IPS-18c (cell line): Measurements from ENCODE around the gene NDST1.

Source experiments
- H3K4me3 ChIP-seq: 2 replicates; pipeline ENCODE4 v1.7.0; 2013; ENCODE audit warnings: low read depth, mild to moderate bottlenecking, low read length, moderate library complexity; ENCODE audit not compliant: insufficient read depth
- H3K9me3 ChIP-seq: one replicate; pipeline ENCODE4 v1.6.1; 2013; ENCODE audit warnings: mild to moderate bottlenecking, low read length, moderate library complexity; ENCODE audit not compliant: control insufficient read depth, insufficient read depth

NDST1 gene

DNA sequence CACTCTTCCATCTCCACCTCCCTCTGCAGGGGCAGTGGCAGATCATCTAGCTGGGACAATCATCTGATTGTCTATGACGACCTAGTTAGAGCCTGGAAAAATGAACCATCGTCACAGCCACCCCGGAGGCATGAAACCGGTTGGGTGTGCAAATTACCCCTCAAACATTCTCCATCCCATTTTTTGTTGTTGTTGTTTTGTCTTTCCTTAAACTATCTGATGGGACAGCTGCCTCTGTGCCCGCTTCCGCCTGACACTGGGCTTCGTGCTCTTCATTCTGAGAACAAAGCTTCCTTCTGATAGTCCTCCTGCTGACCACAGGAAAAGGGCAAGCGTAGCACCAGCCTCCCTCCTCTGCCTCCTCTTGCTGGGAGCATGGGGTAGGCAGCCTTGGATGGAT lies 7.0 kb upstream of the NDST1 start:
- Histone ChIP-seq H3K9me3 (no peaks in the 10 kb centered on the region), H3K4me3 (no peak overlapping the region)

DNA sequence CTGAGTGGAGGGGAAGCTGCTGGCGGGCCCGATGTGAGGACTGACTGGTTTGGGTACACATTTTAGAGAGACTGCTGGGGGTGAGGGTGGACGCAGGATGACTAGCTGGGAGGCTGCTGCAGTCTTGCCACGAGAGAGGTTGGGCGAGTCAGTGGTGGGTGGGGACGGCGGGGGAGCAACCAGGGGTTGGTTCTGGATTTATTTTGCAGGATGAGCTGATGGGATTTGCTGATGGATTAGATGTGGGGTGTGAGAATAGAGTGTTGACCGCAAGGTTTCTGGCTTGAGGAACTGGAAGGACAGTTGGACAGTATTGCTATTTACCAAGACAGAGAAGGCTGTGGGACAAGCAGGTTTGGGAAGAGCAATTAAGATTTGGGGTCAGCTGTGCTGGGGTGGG lies 5.8 kb upstream of the NDST1 start:
- H3K9me3 ChIP-seq: no peaks in the 10 kb centered on the region
- no peak overlapping the region for H3K4me3 ChIP-seq

DNA sequence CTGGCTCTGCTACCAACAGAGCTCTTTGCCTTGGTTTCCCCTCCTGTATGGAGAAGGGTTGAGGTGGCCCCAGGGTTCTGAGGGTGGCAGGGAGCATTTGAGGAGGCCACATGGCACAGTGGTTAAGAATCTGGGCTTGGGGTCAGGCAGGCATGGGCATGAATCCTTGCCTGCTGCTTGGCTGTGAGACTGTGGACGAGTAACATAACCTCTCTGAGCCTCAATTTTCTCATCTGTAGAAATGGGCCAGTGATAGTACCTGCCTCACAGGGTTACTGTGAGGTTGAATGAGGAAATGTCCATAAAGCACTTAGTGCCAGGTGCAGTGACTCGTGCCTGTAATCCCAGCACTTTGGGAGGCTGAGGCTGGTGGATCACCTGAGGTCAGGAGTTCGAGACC lies 5.1 kb upstream of the NDST1 start:
- Histone ChIP-seq H3K9me3 (no peaks in the 10 kb centered on the region), H3K4me3 (no peak overlapping the region)

DNA sequence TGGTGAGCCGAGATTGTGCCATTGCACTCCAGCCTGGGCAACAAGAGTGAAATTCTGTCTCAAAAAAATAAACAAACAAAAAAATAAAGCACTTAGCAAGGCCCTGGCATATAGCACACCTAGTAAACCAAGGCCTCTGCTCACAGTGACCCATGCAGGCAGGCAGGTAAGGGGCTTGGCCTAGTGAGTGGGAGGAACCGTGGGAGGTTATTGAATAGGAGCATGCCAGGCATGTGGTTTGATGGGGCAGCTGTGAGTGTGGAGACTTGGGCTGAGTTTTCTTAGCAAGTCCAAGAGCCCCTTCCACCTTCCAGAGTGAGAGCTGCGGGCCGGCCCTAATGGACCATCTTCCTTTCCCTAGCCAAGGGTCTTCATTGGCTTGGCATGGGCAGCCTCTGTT lies 4.5 kb upstream of the NDST1 start:
- no peak overlapping the region for H3K4me3 ChIP-seq
- H3K9me3 ChIP-seq: peaks cover 2% of the 10 kb centered on the region

DNA sequence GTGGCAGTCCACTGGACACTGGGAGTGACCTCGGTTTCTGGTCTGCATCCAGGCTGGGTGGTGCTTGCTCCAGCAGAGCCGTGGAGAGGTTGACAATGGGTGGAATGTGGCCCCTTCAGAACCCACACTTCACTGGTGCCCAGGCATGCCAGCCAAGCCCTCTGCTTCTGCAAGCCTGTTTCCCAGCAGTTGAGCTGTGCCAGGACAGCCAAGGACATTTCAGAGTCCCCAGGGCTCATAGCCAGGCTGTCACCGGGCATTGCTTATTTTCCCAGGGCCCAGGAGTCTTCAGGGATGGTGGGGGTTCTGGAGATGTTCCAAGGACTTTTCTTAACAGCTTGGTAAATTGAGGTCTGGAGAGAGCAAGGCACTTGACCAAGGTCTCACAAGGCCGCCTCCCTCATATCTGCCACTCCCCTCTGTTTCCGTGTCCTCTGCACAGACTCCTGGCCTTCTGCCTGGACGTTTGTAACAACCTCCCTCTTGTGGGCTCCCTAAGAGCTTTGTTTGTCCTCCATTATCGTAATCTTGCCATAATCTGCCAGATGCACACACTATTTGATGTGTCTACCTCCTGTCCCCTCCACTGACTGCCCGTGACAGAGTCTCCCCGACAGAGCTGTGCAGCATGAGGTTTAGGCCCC lies 3.8 kb upstream of the NDST1 start:
- Histone ChIP-seq H3K4me3 (no peak overlapping the region), H3K9me3 (peaks cover 2% of the 10 kb centered on the region)

DNA sequence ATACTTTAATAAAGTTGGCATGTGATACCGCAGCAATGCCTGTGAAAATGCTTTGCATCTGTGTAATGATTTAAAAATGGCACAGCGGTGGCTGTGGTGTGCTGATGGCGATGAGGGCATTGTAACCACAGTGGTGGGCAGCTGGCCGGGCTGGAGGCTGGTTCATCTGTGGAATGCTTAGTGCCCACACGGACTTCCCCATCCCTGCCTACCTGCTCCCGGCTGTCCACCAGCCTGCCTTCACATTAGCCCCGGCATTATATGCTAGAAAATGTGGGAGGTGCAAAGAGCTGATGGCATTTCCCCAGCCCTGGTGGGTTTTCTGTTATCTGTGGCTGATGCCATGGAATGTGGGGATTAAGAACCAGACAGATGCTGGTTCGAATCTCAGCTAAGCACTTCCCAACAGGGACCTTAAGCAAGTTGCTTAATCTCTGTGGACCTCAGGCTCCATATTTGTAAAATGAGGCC lies 2.9 kb upstream of the NDST1 start:
- H3K4me3 ChIP-seq: no peak overlapping the region
- peaks cover 2% of the 10 kb centered on the region for H3K9me3 ChIP-seq

DNA sequence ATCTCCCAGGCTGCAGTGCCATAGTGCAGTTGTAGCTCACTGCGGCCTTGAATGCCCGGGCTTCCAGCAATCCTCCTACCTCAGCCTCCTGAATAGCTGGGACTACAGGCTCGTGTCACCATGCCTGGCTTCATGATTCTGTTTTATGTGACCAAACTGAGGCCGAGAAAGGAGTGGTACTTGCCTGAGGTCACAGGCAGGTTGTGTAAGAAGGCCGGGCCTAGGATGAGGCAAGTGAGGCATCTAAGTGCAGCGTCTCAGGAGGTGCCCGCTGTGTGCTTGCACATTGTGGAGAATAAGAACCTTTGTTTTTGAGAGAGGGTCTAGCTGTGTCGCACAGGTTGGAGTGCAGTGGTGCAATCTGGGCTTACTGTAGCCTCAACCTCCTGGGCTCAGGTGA lies 2.1 kb upstream of the NDST1 start:
- H3K9me3 ChIP-seq: peaks cover 2% of the 10 kb centered on the region

DNA sequence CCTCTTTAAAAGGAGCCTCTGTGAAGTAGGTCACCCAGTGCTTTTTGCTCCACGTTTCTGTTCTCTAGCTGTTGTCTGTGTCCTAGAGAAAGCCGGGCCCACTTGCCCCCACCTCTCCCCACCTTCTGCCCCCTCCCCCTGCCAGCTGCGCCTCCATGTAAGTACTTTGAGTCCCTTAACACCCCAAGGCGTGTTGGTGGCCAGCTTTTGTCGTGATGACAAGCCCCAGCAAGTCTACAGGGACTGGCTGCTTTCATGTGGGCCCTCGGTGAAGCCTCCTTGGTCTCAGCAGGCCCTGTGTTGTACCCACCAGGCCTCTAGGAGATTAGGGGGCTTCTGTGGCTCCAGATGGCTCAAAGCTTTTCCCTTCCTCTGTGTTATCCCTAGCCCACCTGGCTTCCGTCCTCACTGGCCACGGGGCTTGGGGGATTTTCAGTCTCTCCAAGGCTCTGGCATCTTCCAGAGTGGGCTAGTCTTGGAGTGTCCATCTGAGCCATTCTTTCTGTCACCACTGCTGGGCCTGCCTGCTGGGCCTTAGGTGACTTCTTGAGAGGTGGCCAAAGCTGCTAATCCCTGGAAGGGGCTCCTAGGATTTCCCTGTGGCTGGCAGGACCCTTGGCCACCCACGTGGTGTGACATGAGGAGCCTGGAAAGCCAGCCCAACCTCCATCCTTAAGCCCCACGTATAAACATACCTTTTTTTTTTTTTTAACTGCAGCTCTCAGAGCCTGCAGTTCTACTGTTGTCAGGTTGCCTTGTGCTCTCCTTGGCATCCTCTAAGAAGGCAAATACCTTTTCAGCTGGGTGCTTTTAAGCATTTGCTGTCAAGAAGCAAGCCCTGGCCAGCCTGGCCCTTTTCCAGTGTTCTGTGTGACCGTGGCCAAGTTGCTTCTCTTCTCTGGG lies 1.1 kb upstream of the NDST1 start:
- peaks cover 2% of the 10 kb centered on the region for H3K9me3 ChIP-seq
- no peak overlapping the region for H3K4me3 ChIP-seq

More for the DNA sequence above, 2.1 kb upstream of the NDST1 start:
- no peak overlapping the region for H3K4me3 ChIP-seq

DNA sequence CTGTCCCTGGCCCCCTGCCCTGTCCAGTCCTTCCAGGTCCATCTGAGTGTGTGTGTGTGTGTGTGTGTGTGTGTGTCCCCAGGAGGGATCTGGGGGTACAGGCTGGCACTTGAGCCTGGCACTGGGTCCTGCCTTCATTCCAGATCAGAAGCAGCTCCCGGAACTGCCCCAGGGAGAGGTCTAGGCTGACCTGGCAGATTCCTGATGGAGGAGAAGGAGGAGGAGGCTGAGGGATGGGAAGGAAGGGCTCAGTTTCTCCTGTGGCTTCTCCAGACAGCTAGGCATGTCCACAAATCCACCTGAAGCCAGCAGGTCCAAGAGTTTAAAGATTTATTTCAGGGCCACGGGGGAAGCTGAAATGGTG lies 328 bp downstream of the NDST1 start:
- no peak overlapping the region for H3K4me3 ChIP-seq
- peaks cover 2% of the 10 kb centered on the region for H3K9me3 ChIP-seq

DNA sequence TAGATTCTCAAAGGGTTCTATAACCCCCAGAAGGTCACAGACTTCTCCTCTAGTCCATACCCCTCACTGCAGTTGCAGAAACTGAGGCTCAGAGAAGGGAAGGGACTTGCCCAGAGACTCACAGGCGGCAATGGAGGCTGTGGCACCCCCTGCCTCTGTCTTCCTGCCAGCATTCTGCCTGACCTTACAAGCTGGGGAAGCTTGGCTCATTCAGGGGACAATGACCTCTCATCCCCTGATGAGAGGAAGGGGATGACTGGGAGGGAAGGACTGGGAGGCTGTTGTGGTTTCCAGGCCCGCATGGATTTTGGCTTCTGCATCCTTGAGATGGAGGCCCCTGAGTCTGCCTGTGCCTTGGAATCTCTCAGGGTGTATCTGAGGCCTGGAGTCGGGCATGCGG lies 897 bp downstream of the NDST1 start:
- peaks cover 2% of the 10 kb centered on the region for H3K9me3 ChIP-seq
- no peak overlapping the region for H3K4me3 ChIP-seq

DNA sequence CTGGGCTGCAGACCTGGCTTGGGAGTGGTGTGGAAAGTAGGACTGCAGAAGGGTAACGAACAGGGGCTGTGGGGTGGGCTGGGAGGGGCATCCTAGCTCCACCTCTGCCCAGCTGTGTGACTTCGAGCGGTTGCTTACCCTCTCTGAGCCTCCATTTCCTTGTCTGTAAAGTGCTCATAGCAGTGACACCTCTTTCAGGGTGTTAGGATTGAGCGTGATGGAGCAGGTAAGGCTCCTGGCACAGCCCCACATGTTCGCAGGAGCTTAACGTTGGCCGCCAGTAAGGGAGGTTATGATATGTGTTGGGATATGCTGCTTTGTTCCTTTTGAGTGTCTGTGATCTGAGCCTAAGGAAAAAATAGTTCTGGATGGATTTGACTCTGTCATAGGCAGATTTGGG lies 2.1 kb downstream of the NDST1 start:
- H3K4me3 ChIP-seq: no peak overlapping the region
- peaks cover 2% of the 10 kb centered on the region for H3K9me3 ChIP-seq

DNA sequence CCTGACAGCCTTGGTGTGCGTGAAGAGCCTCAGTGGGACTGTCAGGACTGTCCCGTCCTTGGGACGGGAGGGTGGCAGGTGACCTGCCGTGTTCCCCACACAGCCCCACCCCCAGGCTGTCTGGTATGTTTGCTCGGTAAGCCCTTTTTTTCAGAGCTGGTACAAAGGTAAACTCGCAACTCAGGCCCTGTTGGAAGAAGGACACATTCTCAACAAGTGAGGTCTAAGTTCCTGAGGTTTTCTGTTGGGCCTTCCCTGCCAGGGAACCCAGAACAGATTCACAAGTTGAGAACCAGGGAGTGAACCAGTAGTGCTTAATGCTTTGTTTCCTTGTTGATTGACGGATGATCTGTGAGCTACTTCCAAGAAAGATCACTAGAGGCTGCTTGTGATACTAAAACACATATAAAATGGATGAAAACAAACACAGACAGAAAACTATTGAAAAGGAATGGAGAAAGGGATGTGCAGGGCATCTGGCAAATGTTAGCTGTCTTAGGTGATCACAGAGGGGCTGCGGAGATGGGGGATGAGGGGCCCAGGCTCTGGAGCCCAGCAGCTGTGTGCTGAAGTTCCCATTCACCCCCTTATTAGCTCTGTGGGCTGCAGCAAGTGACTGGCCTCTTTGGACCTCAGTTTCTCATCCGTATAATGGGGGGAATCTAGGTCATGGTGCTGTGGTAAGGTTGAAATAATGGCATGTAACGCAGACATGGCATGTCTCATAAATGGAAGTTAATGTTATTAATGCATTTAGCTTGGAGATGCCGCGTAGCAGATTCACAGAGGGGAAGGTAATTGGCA lies 2.7 kb downstream of the NDST1 start:
- H3K9me3 ChIP-seq: peaks cover 2% of the 10 kb centered on the region
- no peak overlapping the region; the same call in 1 of the 2 replicates for H3K4me3 ChIP-seq

DNA sequence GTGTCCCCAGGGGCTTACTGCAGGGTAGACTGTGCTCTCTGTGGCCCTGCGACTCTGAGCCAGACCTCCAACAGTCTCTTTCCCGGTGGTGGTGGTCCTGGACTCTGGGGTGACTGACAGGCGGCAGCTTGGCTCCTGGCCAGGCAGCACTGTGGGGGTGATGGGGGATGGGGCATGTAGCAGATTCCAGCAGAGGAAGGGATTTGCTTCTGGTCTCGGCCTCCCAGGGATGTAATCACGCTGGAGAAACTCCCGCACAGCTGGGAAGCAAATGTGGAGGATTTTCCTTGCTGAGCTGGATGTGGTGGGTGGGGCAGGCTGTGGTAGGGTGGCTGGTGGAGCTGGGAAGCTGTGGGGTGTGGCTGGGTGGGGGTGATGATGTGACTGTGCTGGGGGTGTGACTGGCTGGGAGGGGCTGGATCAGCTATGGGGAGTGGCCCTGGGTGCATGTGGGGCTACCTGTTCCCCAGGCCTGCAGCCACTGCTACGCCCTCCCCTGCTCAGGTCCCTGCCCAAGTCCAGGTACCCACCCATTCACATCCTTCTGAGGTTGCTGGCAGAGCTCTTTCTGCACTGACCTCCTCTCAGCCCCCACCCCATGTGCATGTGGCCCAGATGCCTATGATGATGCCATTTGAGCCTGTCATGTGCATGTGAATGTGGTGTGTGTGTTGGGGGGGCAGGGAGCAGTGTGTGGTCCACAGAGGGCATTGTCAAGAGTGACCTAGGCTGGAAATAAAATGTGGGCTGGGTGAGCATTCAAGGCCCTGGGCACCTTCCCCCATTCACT lies 3.8 kb downstream of the NDST1 start:
- Histone ChIP-seq H3K9me3 (peaks cover 2% of the 10 kb centered on the region), H3K4me3 (no peak overlapping the region)

DNA sequence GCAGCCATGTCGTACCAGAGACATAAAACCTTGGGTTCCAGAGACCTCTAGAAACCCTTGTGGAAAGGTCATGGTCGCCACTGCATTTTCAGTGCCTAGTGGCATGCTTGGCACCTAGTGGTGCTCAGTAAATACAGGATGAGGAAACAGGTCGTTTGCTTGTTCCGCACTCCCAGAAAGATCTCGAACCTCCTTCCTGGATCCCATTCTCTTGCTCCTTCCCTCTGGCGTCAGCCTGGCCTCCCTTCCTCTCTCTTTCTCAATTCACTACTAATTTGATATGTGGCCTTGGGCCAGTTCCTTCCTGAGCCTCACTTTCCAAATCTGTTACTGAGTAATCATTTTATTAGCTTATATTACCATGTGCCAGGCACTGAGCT lies 4.4 kb downstream of the NDST1 start:
- Histone ChIP-seq H3K4me3 (no peak overlapping the region), H3K9me3 (peaks cover 2% of the 10 kb centered on the region)

DNA sequence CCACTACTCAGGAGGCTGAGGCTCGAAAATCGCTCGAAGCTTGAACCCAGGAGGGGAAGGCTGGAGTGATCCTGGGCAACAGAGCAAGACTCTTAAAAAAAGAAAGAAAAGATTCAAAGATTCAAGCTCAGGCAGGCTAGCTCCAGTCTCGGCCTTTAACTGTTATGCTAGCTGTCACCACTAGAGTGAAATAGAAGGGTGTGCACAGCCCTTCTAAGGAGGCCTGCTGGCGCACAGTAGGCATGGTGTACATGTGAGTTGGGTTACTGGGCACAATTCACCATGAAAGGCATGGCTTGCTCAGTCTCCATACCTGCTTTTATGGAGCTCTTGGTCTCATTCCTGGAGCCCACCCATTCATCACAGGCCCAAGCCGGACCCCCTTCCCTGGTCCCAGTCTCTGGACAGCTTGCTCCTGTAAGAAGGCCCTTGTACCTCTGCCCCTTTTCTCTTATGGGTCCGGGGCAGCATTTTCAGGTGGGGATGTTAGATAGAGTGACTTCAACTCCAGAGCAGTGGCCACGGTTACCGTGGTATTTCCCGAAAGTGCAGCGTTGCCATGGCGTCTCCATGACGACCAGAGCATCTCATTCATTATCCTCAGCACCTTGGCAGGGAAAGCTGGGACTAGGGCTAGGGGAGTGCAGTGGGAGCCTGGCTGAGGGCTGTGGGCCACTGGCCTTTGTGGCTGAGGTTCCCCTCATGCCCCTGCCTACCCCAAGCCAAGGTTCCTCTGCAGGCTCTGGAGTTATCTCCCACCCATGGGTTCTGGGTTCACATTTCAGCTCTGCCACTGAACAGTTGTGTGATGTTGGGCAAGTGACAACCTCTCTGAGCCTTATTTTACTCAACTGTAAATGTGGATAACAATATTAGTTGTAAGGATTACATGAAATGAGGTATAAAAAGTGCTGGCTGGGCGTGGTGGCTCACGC lies 5.7 kb downstream of the NDST1 start:
- no peak overlapping the region for H3K4me3 ChIP-seq
- no peaks in the 10 kb centered on the region for H3K9me3 ChIP-seq

DNA sequence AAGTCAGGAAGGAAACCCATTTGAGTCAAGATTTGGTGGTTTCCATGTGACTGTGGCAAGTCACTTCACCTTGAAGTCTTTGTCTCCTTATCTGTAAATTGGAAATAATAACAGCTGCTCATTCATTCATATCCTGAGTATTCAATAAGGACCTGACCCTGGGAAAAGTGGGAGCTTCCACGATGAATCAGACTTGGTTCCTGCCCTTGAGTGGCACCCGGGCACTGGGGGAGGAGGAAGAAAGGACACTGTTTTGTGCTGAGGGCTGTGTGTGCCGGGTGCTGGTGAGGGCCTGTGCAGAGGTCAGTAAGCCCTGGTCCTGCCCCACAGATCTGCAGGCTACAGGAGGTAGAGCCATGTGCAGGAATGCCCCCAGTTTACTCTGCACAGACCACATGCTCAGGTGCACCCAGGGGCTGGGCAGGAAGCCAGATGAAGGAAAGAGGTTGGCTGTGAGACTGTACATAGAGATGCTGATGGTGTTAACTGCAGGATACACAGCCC lies 6.8 kb downstream of the NDST1 start:
- Histone ChIP-seq H3K4me3 (no peak overlapping the region), H3K9me3 (no peaks in the 10 kb centered on the region)
